H9 (cell line): ENCODE data around the gene BSPRY. TPM values are rescaled to one million over a fixed set of nuclear protein-coding genes. Genes with fewer than 3 reads are reported as not detected.
A peak's percentile ranks its signal among the peaks of the same experiment; 100 is the strongest.

Experiments
- DNase-seq: peaks from one replicate; pipeline ENCODE4 v3.0.0-alpha.2; 2017
- H2AFZ ChIP-seq: one replicate; pipeline ENCODE4 v1.6.1; 2013; ENCODE audit warnings: mild to moderate bottlenecking, low read length, control low read depth, moderate library complexity
- H2AK5ac ChIP-seq: 2 replicates; pipeline ENCODE4 v1.6.1; 2013; ENCODE audit warnings: low read length, control low read depth, mixed read lengths; ENCODE audit not compliant: insufficient read length
- H2BK120ac ChIP-seq: one replicate; pipeline ENCODE4 v1.6.1; 2013; ENCODE audit warnings: low read depth, mild to moderate bottlenecking, low read length, control low read depth, inconsistent platforms; ENCODE audit not compliant: poor library complexity, severe bottlenecking
- H2BK12ac ChIP-seq: 2 replicates; pipeline ENCODE4 v1.6.1; 2013; ENCODE audit warnings: low read length, control low read depth, mixed read lengths, low read depth; ENCODE audit not compliant: insufficient read length
- H2BK15ac ChIP-seq: 2 replicates; pipeline ENCODE4 v1.6.1; 2013; ENCODE audit warnings: low read depth, low read length, control low read depth
- H2BK20ac ChIP-seq: one replicate; pipeline ENCODE4 v1.6.1; 2013; ENCODE audit warnings: low read depth, mild to moderate bottlenecking, low read length, control low read depth, inconsistent platforms; ENCODE audit not compliant: poor library complexity, severe bottlenecking
- H2BK5ac ChIP-seq: 2 replicates; pipeline ENCODE4 v1.6.1; 2013; ENCODE audit warnings: low read length, control low read depth, mixed read lengths; ENCODE audit not compliant: insufficient read length
- H3K14ac ChIP-seq: 2 replicates; pipeline ENCODE4 v1.6.1; 2013; ENCODE audit warnings: low read length, control low read depth; ENCODE audit not compliant: insufficient read depth
- H3K18ac ChIP-seq: 2 replicates; pipeline ENCODE4 v1.6.1; 2013; ENCODE audit warnings: low read depth, mild to moderate bottlenecking, mixed read lengths, low read length, control low read depth; ENCODE audit not compliant: insufficient read length
- H3K23ac ChIP-seq: 2 replicates; pipeline ENCODE4 v1.6.1; 2013; ENCODE audit warnings: low read length, control low read depth, mixed read lengths, low read depth; ENCODE audit not compliant: insufficient read length
- H3K23me2 ChIP-seq: 2 replicates; pipeline ENCODE4 v1.6.1; 2013; ENCODE audit warnings: low read depth, mild to moderate bottlenecking, mixed read lengths, low read length, control low read depth; ENCODE audit not compliant: insufficient read length, poor library complexity, severe bottlenecking
- H3K27ac ChIP-seq: 2 replicates; pipeline ENCODE4 v1.5.1; 2013; ENCODE audit warnings: low read length, control low read depth, mixed read lengths, low read depth; ENCODE audit not compliant: insufficient read length
- H3K27me3 ChIP-seq: 2 replicates; pipeline ENCODE4 v1.6.1; 2013; ENCODE audit warnings: low read length, control low read depth, inconsistent platforms; ENCODE audit not compliant: insufficient read depth
- H3K4ac ChIP-seq: 2 replicates; pipeline ENCODE4 v1.6.1; 2013; ENCODE audit warnings: low read depth, mild to moderate bottlenecking, control low read depth, inconsistent platforms, low read length, moderate library complexity
- H3K4me1 ChIP-seq: 2 replicates; pipeline ENCODE4 v1.6.1; 2013; ENCODE audit warnings: low read length, control low read depth, inconsistent platforms; ENCODE audit not compliant: insufficient read depth
- H3K4me2 ChIP-seq: 2 replicates; pipeline ENCODE4 v1.6.1; 2013; ENCODE audit warnings: low read length, control low read depth, mixed read lengths; ENCODE audit not compliant: insufficient read length, insufficient read depth
- H3K56ac ChIP-seq: 2 replicates; pipeline ENCODE4 v1.6.1; 2013; ENCODE audit warnings: low read depth, mild to moderate bottlenecking, mixed read lengths, low read length, control low read depth; ENCODE audit not compliant: insufficient read length
- H3K79me1 ChIP-seq: 2 replicates; pipeline ENCODE4 v1.6.1; 2013; ENCODE audit warnings: low read depth, mild to moderate bottlenecking, moderate library complexity, low read length, control low read depth, inconsistent platforms; ENCODE audit not compliant: insufficient read depth, poor library complexity, severe bottlenecking
- H3K79me2 ChIP-seq: 2 replicates; pipeline ENCODE4 v1.6.1; 2013; ENCODE audit warnings: low read length, control low read depth, inconsistent platforms; ENCODE audit not compliant: insufficient read depth
- H3K9ac ChIP-seq: 2 replicates; pipeline ENCODE4 v1.6.1; 2013; ENCODE audit warnings: low read length, control low read depth, mixed read lengths; ENCODE audit not compliant: insufficient read length; ENCODE audit errors: extremely low read depth
- H3K9me3 ChIP-seq: one replicate; pipeline ENCODE4 v1.6.1; 2013; ENCODE audit warnings: low read depth, low read length, inconsistent platforms; ENCODE audit not compliant: control insufficient read depth
- H3T11ph ChIP-seq: one replicate; pipeline ENCODE4 v1.6.1; 2013; ENCODE audit warnings: mild to moderate bottlenecking, low read length, control low read depth, inconsistent platforms
- H4K20me1 ChIP-seq: one replicate; pipeline ENCODE4 v1.6.1; 2013; ENCODE audit not compliant: control insufficient read depth, insufficient read length, insufficient read depth
- H4K5ac ChIP-seq: 2 replicates; pipeline ENCODE4 v1.6.1; 2013; ENCODE audit warnings: low read depth, mild to moderate bottlenecking, mixed read lengths, low read length, control low read depth; ENCODE audit not compliant: insufficient read length
- H4K8ac ChIP-seq: replicated peaks from 2 replicates; pipeline ENCODE4 v1.6.1; 2013; ENCODE audit warnings: low read length, control low read depth, mixed read lengths, low read depth; ENCODE audit not compliant: insufficient read length
- H4K91ac ChIP-seq: 2 replicates; pipeline ENCODE4 v1.6.1; 2013; ENCODE audit warnings: low read depth, mild to moderate bottlenecking, moderate library complexity, mixed read lengths, low read length, control low read depth; ENCODE audit not compliant: insufficient read length
- H3K27ac Mint-ChIP-seq, 3 experiments: 2 replicates in 2 of 3; 3 replicates in 1 of 3; pipeline ENCODE4 v1.8.0; 2020 to 2021; ENCODE audit warnings: mixed read lengths in 3 of 3, mild to moderate bottlenecking in 1 of 3, moderate library complexity in 1 of 3
- H3K27me3 Mint-ChIP-seq: 2 replicates; pipeline ENCODE4 v1.8.0; 2021; ENCODE audit warnings: low read depth, mild to moderate bottlenecking, moderate library complexity, mixed read lengths
- H3K36me3 Mint-ChIP-seq, 3 experiments: 2 replicates in 2 of 3; 3 replicates in 1 of 3; pipeline ENCODE4 v1.8.0; 2020 to 2021; ENCODE audit warnings: low read depth in 3 of 3, mixed read lengths in 3 of 3; ENCODE audit not compliant: insufficient read depth in 1 of 3
- H3K4me1 Mint-ChIP-seq, 2 experiments: 2 replicates each; pipeline ENCODE4 v1.8.0; 2020; ENCODE audit warnings: mixed read lengths in 2 of 2
- H3K4me3 Mint-ChIP-seq, 2 experiments: 2 replicates in 1 of 2; 3 replicates in 1 of 2; pipeline ENCODE4 v1.8.0; 2020 to 2021; ENCODE audit warnings: mild to moderate bottlenecking in 2 of 2, mixed read lengths in 2 of 2, moderate library complexity in 1 of 2
- H3K9me3 Mint-ChIP-seq, 2 experiments: 2 replicates in 1 of 2; 3 replicates in 1 of 2; pipeline ENCODE4 v1.8.0; 2020; ENCODE audit warnings: mild to moderate bottlenecking in 2 of 2, mixed read lengths in 2 of 2, moderate library complexity in 1 of 2
- CTCF ChIP-seq: fragments of 200-600 bp; sonication (generic); conservative IDR thresholded peaks from 3 replicates; pipeline ENCODE4 v1.8.0; 2021; ENCODE audit warnings: antibody characterized with exemption, mild to moderate bottlenecking
- WGBS: extraction: QIAGEN DNeasy Blood & Tissue Kit; methylation state at CpG from one replicate; pipeline ENCODE4 v1.1.7; 2013; ENCODE audit warnings: missing lambda C conversion rate, low lambda C conversion rate, mixed read lengths; ENCODE audit not compliant: insufficient read length; ENCODE audit errors: extremely low coverage; 5-methylcytosine and 5-hydroxymethylcytosine counted together
- total RNA-seq: library from RNA; stranded (reverse); gene quantifications from 2 replicates; pipeline ENCODE4 v1.2.1, GENCODE V29; 2021

The BSPRY gene
- total RNA-seq, 1 experiment from 2014 or later: 4.5 TPM

GRCh38 chr9:113349066-113349444 is 286 bp upstream of the BSPRY start:
- no peaks in the 10 kb centered on the region for H3K27me3 ChIP-seq
- peak overlapping the region; percentile 73 for H2AFZ ChIP-seq
- no peak overlapping the region for H3K23ac ChIP-seq
- H4K8ac ChIP-seq: no peak overlapping the region
- no peak overlapping the region for H3K18ac ChIP-seq
- Mint-ChIP-seq H3K9me3 (no peaks in the 10 kb centered on the region), H3K27me3 (peaks cover 47% of the 10 kb centered on the region), H3K27ac (no peak overlapping the region), H3K4me1 (peaks cover 20 to 21% of the 10 kb centered on the region in 2 experiments), H3K36me3 (no peaks in the 10 kb centered on the region; a peak in 1 of 7 replicates), H3K4me3 (peak overlapping the region; percentile 76 to 84)
- H3T11ph ChIP-seq: no peak overlapping the region
- H3K27ac ChIP-seq: no peak overlapping the region
- H3K9me3 ChIP-seq: no peaks in the 10 kb centered on the region
- H2BK120ac ChIP-seq: no peak overlapping the region
- no peak overlapping the region for H2BK20ac ChIP-seq
- H3K79me2 ChIP-seq: no peaks in the 10 kb centered on the region
- no peak overlapping the region for H4K5ac ChIP-seq
- no peak overlapping the region for H4K91ac ChIP-seq
- no peak overlapping the region for H2BK15ac ChIP-seq
- H3K23me2 ChIP-seq: peaks cover 9% of the 10 kb centered on the region
- H3K4me2 ChIP-seq: peak overlapping the region; percentile 73
- peaks cover 2% of the 10 kb centered on the region; the same call in 1 of the 2 replicates for H3K4me1 ChIP-seq
- H3K9ac ChIP-seq: no peak overlapping the region
- H3K4ac ChIP-seq: no peak overlapping the region
- H3K14ac ChIP-seq: no peak overlapping the region
- no peak for TF ChIP-seq CTCF
- H4K20me1 ChIP-seq: no peaks in the 10 kb centered on the region
- WGBS: no CpG with 5 or more reads among the region's 13 CpGs
- DNase-seq: no peak
- H2BK5ac ChIP-seq: no peak overlapping the region
- H3K56ac ChIP-seq: no peak overlapping the region
- no peaks in the 10 kb centered on the region for H3K79me1 ChIP-seq
- H2BK12ac ChIP-seq: no peak overlapping the region
- H2AK5ac ChIP-seq: no peak overlapping the region
